ENCODE measurements around the gene XYLT1.
A peak's percentile ranks its signal among the peaks of the same experiment; 100 is the strongest.

Gene XYLT1

DNA sequence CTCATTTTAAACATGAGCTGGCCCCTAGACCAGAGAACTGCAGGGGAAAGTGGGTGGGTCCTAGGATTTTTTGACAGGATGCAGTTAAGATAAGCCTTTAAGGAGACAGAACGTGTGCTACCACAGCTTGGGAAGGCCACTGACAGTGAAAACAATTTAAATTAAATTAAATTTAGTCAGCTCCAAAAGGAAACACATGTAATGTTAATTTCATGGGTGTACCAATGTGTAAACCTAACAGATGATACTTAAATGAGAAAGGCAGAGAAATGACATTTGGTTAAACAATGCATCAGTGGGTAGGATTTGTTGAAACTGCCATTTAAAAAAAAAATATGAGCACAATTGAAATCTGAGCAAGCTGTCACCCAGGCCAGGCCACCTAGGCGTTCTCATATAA is 250.8 kb downstream of the XYLT1 start:
- TF ChIP-seq SPI1 (IDR thresholded peaks at IDR 0.05; ENCODE audit: low read depth, low read length) (no peak), POU2F2 (IDR thresholded peaks at IDR 0.05; ENCODE audit: low read depth, low read length) (no peak)
- FAIRE-seq (no peak), DNase-seq (ENCODE audit: insufficient read length, low spot score) (no peak)

- FAIRE-seq (no peak), DNase-seq (ENCODE audit: insufficient read length, low spot score) (no peak)
- TF ChIP-seq POLR2AphosphoS5 (IDR thresholded peaks at IDR 0.05; ENCODE audit: low read depth, low read length) (no peak), SPI1 (IDR thresholded peaks at IDR 0.05; ENCODE audit: low read depth, low read length) (no peak), TAF1 (IDR thresholded peaks at IDR 0.05; ENCODE audit: low read depth, low read length) (no peak), PAX5 (IDR thresholded peaks at IDR 0.05; ENCODE audit: insufficient read depth, low read length, severe bottlenecking) (no peak), POLR2A (IDR thresholded peaks at IDR 0.05; ENCODE audit: low read depth, low read length) (no peak), POU2F2 (IDR thresholded peaks at IDR 0.05; ENCODE audit: low read depth, low read length) (no peak)
Observed at GRCh38 chr16:17215936-17216335, 254.8 kb downstream of the XYLT1 start.

GRCh38 chr16:17215306-17215705 is 255.5 kb downstream of the XYLT1 start:
- DNase-seq (ENCODE audit: insufficient read length, low spot score) (no peak), FAIRE-seq (no peak)

DNA sequence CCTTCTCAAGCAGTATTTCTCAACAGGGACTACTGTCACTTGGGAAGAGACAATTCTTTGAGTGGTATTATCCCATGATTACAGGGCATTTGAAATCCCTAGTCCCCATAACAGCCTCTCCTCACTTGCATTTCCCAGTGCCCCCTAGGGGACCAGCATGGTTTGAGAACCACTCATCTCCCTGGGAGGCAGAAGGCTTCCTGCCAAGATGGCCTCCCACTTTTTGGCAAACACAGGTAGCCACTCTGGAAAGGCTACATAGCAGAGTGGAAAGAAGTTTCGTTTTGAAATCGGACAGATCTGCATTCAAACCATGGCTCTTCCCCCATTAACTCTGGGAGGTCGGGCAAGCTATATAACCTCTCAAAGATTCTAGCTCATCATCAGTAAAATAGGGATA is 256.8 kb downstream of the XYLT1 start:
- DNase-seq (ENCODE audit: insufficient read length, low spot score) = no peak
- FAIRE-seq = no peak
- TF ChIP-seq TAF1 (IDR thresholded peaks at IDR 0.05; ENCODE audit: low read depth, low read length) = no peak
- TF ChIP-seq PAX5 (IDR thresholded peaks at IDR 0.05; ENCODE audit: insufficient read depth, low read length, severe bottlenecking) = no peak
- no peak for TF ChIP-seq POLR2AphosphoS5 (IDR thresholded peaks at IDR 0.05; ENCODE audit: low read depth, low read length)
- TF ChIP-seq POLR2A (IDR thresholded peaks at IDR 0.05; ENCODE audit: low read depth, low read length) = no peak
- no peak for TF ChIP-seq SPI1 (IDR thresholded peaks at IDR 0.05; ENCODE audit: low read depth, low read length)
- TF ChIP-seq POU2F2 (IDR thresholded peaks at IDR 0.05; ENCODE audit: low read depth, low read length) = no peak

More at GRCh38 chr16:17215306-17215705, 255.5 kb downstream of the XYLT1 start:
- no peak for TF ChIP-seq TAF1 (IDR thresholded peaks at IDR 0.05; ENCODE audit: low read depth, low read length)
- no peak for TF ChIP-seq SPI1 (IDR thresholded peaks at IDR 0.05; ENCODE audit: low read depth, low read length)
- TF ChIP-seq POLR2AphosphoS5 (IDR thresholded peaks at IDR 0.05; ENCODE audit: low read depth, low read length) = no peak
- no peak for TF ChIP-seq POU2F2 (IDR thresholded peaks at IDR 0.05; ENCODE audit: low read depth, low read length)
- no peak for TF ChIP-seq PAX5 (IDR thresholded peaks at IDR 0.05; ENCODE audit: insufficient read depth, low read length, severe bottlenecking)
- TF ChIP-seq POLR2A (IDR thresholded peaks at IDR 0.05; ENCODE audit: low read depth, low read length) = no peak

- DNase-seq (ENCODE audit: insufficient read length, low spot score) (no peak), FAIRE-seq (peak; percentile 51)
- TF ChIP-seq POU2F2 (IDR thresholded peaks at IDR 0.05; ENCODE audit: low read depth, low read length) (no peak), POLR2AphosphoS5 (IDR thresholded peaks at IDR 0.05; ENCODE audit: low read depth, low read length) (no peak), POLR2A (IDR thresholded peaks at IDR 0.05; ENCODE audit: low read depth, low read length) (no peak), TAF1 (IDR thresholded peaks at IDR 0.05; ENCODE audit: low read depth, low read length) (no peak), PAX5 (IDR thresholded peaks at IDR 0.05; ENCODE audit: insufficient read depth, low read length, severe bottlenecking) (no peak), SPI1 (IDR thresholded peaks at IDR 0.05; ENCODE audit: low read depth, low read length) (no peak)
Observed at GRCh38 chr16:17213025-17213424, 257.7 kb downstream of the XYLT1 start.

GRCh38 chr16:17212606-17213005 is 258.2 kb downstream of the XYLT1 start:
- TF ChIP-seq POLR2A (IDR thresholded peaks at IDR 0.05; ENCODE audit: low read depth, low read length) = no peak
- TF ChIP-seq TAF1 (IDR thresholded peaks at IDR 0.05; ENCODE audit: low read depth, low read length) = no peak
- no peak for TF ChIP-seq SPI1 (IDR thresholded peaks at IDR 0.05; ENCODE audit: low read depth, low read length)
- TF ChIP-seq PAX5 (IDR thresholded peaks at IDR 0.05; ENCODE audit: insufficient read depth, low read length, severe bottlenecking) = no peak
- TF ChIP-seq POLR2AphosphoS5 (IDR thresholded peaks at IDR 0.05; ENCODE audit: low read depth, low read length) = no peak
- no peak for TF ChIP-seq POU2F2 (IDR thresholded peaks at IDR 0.05; ENCODE audit: low read depth, low read length)
- no peak for FAIRE-seq

GRCh38 chr16:17211797-17212196 is 259.0 kb downstream of the XYLT1 start:
- no peak for DNase-seq (ENCODE audit: insufficient read length, low spot score)
- no peak for TF ChIP-seq POLR2AphosphoS5 (IDR thresholded peaks at IDR 0.05; ENCODE audit: low read depth, low read length)
- TF ChIP-seq POU2F2 (IDR thresholded peaks at IDR 0.05; ENCODE audit: low read depth, low read length) = no peak
- TF ChIP-seq TAF1 (IDR thresholded peaks at IDR 0.05; ENCODE audit: low read depth, low read length) = no peak
- no peak for TF ChIP-seq SPI1 (IDR thresholded peaks at IDR 0.05; ENCODE audit: low read depth, low read length)
- TF ChIP-seq PAX5 (IDR thresholded peaks at IDR 0.05; ENCODE audit: insufficient read depth, low read length, severe bottlenecking) = no peak
- TF ChIP-seq POLR2A (IDR thresholded peaks at IDR 0.05; ENCODE audit: low read depth, low read length) = no peak
- peak; percentile 33 for FAIRE-seq

More at GRCh38 chr16:17212606-17213005, 258.2 kb downstream of the XYLT1 start:
- DNase-seq (ENCODE audit: insufficient read length, low spot score) = no peak

GRCh38 chr16:17206712-17207111 is 264.0 kb downstream of the XYLT1 start:
- TF ChIP-seq POLR2A (IDR thresholded peaks at IDR 0.05; ENCODE audit: low read depth, low read length) (no peak), PAX5 (IDR thresholded peaks at IDR 0.05; ENCODE audit: insufficient read depth, low read length, severe bottlenecking) (no peak), POLR2AphosphoS5 (IDR thresholded peaks at IDR 0.05; ENCODE audit: low read depth, low read length) (no peak), POU2F2 (IDR thresholded peaks at IDR 0.05; ENCODE audit: low read depth, low read length) (no peak), SPI1 (IDR thresholded peaks at IDR 0.05; ENCODE audit: low read depth, low read length) (no peak), TAF1 (IDR thresholded peaks at IDR 0.05; ENCODE audit: low read depth, low read length) (no peak)
- no peak for FAIRE-seq
- DNase-seq (ENCODE audit: insufficient read length, low spot score) = no peak

DNA sequence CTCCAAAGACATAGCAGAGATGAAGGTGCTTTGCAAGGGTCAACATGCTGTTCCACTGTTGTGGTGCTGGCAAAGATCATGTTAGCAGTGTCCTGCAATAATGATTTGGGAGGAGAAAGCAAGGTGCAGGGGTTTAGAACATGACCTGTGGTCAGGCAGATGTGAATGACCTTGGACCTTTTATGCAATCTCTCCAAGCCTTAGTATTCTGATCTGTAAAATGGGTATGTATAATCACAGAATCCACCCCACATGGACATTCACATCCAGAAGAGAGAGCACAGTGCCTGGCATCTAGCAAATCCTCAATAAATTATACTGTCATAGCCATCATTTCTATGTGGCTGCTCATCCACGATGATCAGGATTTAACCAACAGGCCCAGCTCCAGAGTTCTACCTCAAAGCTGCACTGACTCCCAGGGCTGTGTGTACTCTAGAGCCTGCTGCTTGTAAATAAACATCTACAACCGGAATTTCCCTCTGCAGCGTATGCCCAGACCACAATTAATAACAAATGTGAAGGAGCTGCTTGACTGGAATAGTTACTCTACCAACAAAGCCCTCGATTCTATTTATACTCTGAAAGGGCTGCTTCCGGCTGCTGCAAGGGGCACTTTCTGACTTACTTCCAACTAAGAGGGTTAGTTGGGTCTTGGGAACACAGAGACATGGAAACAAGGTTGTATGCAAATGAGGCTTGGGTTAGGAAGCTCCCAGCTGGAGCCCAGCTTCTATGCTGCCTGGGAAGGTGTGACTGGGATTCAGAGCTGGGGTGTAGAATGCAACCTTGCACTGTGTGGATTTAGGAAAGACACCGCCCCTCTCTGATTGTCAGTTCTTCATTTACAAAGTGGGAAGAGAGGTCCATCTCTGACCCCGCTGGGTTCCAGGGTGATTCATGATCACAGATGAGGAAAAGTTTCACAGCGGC is 265.2 kb downstream of the XYLT1 start:
- DNase-seq (ENCODE audit: insufficient read length, low spot score) (no peak), FAIRE-seq (no peak)
- TF ChIP-seq POU2F2 (IDR thresholded peaks at IDR 0.05; ENCODE audit: low read depth, low read length) (no peak), POLR2AphosphoS5 (IDR thresholded peaks at IDR 0.05; ENCODE audit: low read depth, low read length) (no peak), PAX5 (IDR thresholded peaks at IDR 0.05; ENCODE audit: insufficient read depth, low read length, severe bottlenecking) (no peak), POLR2A (IDR thresholded peaks at IDR 0.05; ENCODE audit: low read depth, low read length) (no peak), SPI1 (IDR thresholded peaks at IDR 0.05; ENCODE audit: low read depth, low read length) (no peak), TAF1 (IDR thresholded peaks at IDR 0.05; ENCODE audit: low read depth, low read length) (no peak)
